SK-N-MC (cell line): Measurements from ENCODE around the gene PRDM10.

Experiments
- EZH2 ChIP-seq: fragments of 200-600 bp; sonication (generic); IDR thresholded peaks from one replicate; pipeline ENCODE4 v1.6.1; 2017; ENCODE audit warnings: antibody characterized with exemption
- POLR2AphosphoS5 ChIP-seq: IDR thresholded peaks from 2 replicates; pipeline ENCODE4 v1.6.1; 2012; ENCODE audit warnings: mild to moderate bottlenecking, low read depth, low read length, borderline replicate concordance

DNA sequence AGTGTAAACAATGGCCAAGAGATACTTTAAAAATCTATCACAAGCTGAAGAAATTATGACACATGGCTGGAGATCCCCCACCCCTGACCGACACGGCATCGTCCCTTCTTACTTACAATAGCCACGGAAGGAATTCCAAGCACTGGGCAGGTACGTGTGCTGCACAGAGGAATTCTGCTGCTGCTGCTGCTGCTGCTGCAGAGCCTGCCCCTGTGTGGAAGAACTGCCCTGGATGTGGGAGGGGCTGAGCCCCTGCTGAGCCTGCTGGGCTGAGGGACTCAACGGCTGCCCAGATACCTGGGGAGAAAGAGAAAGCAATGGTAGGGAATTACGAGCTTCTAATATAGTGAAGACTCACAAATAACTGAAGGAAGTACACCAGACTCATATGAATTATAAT, 92.3 kb downstream of the PRDM10 start:
- TF ChIP-seq POLR2AphosphoS5 (no peak), EZH2 (no peak)
